NCI-H146 (cell line): ENCODE measurements around the gene DLG3.
A peak's percentile ranks its signal among the peaks of the same experiment; 100 is the strongest.
"Not testable (repeated sequence)": the region's sequence is repeated elsewhere in the genome, so short reads cannot be mapped to it uniquely, and the experiment has no call there.

Experiments
- DNase-seq: peaks from one replicate; lab custom pipeline; 2025; lab: John Stamatoyannopoulos, UW

Gene DLG3

GRCh38 chrX:70476934-70477733 is 32.5 kb downstream of the DLG3 start:
- peak; percentile 63 for DNase-seq

GRCh38 chrX:70477734-70478075 is 33.1 kb downstream of the DLG3 start:
- no peak for DNase-seq

GRCh38 chrX:70478526-70479245 is 34.1 kb downstream of the DLG3 start:
- DNase-seq = no peak

- no peak for DNase-seq
These were observed 34.7 kb downstream of the DLG3 start for GRCh38 chrX:70479247-70479921.

GRCh38 chrX:70479922-70480659 is 35.5 kb downstream of the DLG3 start:
- peak; percentile 47 for DNase-seq

- DNase-seq = no peak
These were observed 36.0 kb downstream of the DLG3 start for GRCh38 chrX:70480660-70481018.

- no peak for DNase-seq
These were observed 37.0 kb downstream of the DLG3 start for GRCh38 chrX:70481471-70482270.

GRCh38 chrX:70482300-70482699 is 37.7 kb downstream of the DLG3 start:
- DNase-seq = no peak

- peak; percentile 39 for DNase-seq
These were observed 40.8 kb downstream of the DLG3 start for GRCh38 chrX:70485466-70485865.

GRCh38 chrX:70488856-70489255 is 44.2 kb downstream of the DLG3 start:
- DNase-seq = no peak

- no peak for DNase-seq
These were observed 49.8 kb downstream of the DLG3 start for GRCh38 chrX:70494441-70494840.

- no peak for DNase-seq
These were observed 51.9 kb downstream of the DLG3 start for GRCh38 chrX:70496491-70496890.

- DNase-seq = no peak
These were observed 52.4 kb downstream of the DLG3 start for GRCh38 chrX:70497026-70497425.

- DNase-seq = no peak
These were observed 53.5 kb downstream of the DLG3 start for GRCh38 chrX:70498129-70498528.

- no peak for DNase-seq
These were observed 56.2 kb downstream of the DLG3 start for GRCh38 chrX:70500826-70501225.

GRCh38 chrX:70504772-70505450 is 60.3 kb downstream of the DLG3 start:
- DNase-seq = no peak

GRCh38 chrX:70505451-70505841 is 60.8 kb downstream of the DLG3 start:
- DNase-seq = no peak

- peak; percentile 87 for DNase-seq
These were observed 63.8 kb downstream of the DLG3 start for GRCh38 chrX:70508296-70508911.

- no peak for DNase-seq
These were observed 64.4 kb downstream of the DLG3 start for GRCh38 chrX:70509078-70509477.

GRCh38 chrX:70515270-70515669 is 70.6 kb downstream of the DLG3 start:
- DNase-seq = not testable (repeated sequence)
